Psoas muscle (tissue), 8 donors: Measurements from ENCODE around the gene COIL. TPM values are rescaled to one million over a fixed set of nuclear protein-coding genes. Genes with fewer than 3 reads are reported as not detected.

Experiments used
- ATAC-seq, 4 donors: fragments of 200-7000 bp; cut with Tn5 transposase; one replicate each; pipeline ENCODE4 v1.9.1; 2020; ENCODE audit warnings: moderate library complexity in 3 of 4, mild to moderate bottlenecking in 2 of 4
- DNase-seq, 2 donors: peaks; one replicate each; pipeline ENCODE4 v3.0.0-alpha.2; 2020
- H3K27ac ChIP-seq: fragments of 200-600 bp; one replicate; pipeline ENCODE4 v1.8.0; 2022
- H3K27me3 ChIP-seq, 3 donors: fragments of 200-600 bp in 1 of 3; one replicate each; pipeline versions ENCODE4 v1.6.1 to v1.8.0; 2013 to 2022; ENCODE audit warnings: low read length in 2 of 3, mild to moderate bottlenecking in 2 of 3, moderate library complexity in 1 of 3; ENCODE audit not compliant: insufficient read depth in 3 of 3
- H3K36me3 ChIP-seq, 2 donors: fragments of 200-600 bp in 1 of 2; one replicate each; pipeline versions ENCODE4 v1.6.1 to v1.8.0; 2013 to 2022; ENCODE audit warnings: low read depth in 1 of 2, mild to moderate bottlenecking in 1 of 2, moderate library complexity in 1 of 2; ENCODE audit not compliant: insufficient read depth in 1 of 2
- H3K4me1 ChIP-seq: fragments of 200-600 bp; one replicate; pipeline ENCODE4 v1.8.0; 2022
- H3K4me3 ChIP-seq: fragments of 200-600 bp; one replicate; pipeline ENCODE4 v1.8.0; 2022; ENCODE audit warnings: mild to moderate bottlenecking
- H3K9me3 ChIP-seq: fragments of 200-600 bp; one replicate; pipeline ENCODE4 v1.8.0; 2022
- WGBS, 3 donors: extraction: QIAGEN DNeasy Blood & Tissue Kit; methylation state at CpG; one replicate each; pipeline versions ENCODE4 v1.1.6 to v1.1.7; 2013; 5-methylcytosine and 5-hydroxymethylcytosine counted together
- intact Hi-C, 2 donors: fragments of 100-400 bp; cut with DNase I; formaldehyde crosslinking; loops; one replicate each; pipeline versions ENCODE4 v1.11.0 to v1.14.2; 2022
- long read RNA-seq, 2 donors: library from polyadenylated mRNA; unstranded; transcript quantifications; one replicate each; pipeline ENCODE4 v2.0.0, GENCODE V29; 2021
- polyA plus RNA-seq, 3 donors: library from polyadenylated mRNA; stranded (reverse); fragments of 200-250 nt; gene quantifications; one replicate each; pipeline ENCODE4 v1.2.3, GENCODE V29; 2013
- total RNA-seq, 4 donors: library from RNA; stranded (reverse); fragmentation: NEBNext Ultra II Directional in 2 of 4; extraction: Animal tissue kit (Norgen Biotek cat#: 25700) in 2 of 4; gene quantifications; one replicate each; pipeline versions ENCODE4 v1.2.1 to v1.2.4, GENCODE V29; 2021 to 2023
- TF ChIP-seq, protein P1 (sequence below): fragments of 200-600 bp; IDR thresholded peaks from one replicate; pipeline ENCODE4 v1.8.0; 2022; ENCODE audit warnings: antibody characterized with exemption
- donor health status: healthy with polysubstance abuse.
- donor health status: DM: no; HTN: no; CAD: no; lungs with moderate emphysema.
- donor health status: Bipolar disorder and iron deficiency.
- donor health status: healthy.
- donor health status: DM: yes; HTN: yes; CAD: no.
- donor health status: DM: no; HTN: no; CAD: no.
- donor health status: DM: no; HTN: no; CAD: no.
- donor health status: DM: yes; HTN: yes; CAD: no.

Gene COIL, protein sequence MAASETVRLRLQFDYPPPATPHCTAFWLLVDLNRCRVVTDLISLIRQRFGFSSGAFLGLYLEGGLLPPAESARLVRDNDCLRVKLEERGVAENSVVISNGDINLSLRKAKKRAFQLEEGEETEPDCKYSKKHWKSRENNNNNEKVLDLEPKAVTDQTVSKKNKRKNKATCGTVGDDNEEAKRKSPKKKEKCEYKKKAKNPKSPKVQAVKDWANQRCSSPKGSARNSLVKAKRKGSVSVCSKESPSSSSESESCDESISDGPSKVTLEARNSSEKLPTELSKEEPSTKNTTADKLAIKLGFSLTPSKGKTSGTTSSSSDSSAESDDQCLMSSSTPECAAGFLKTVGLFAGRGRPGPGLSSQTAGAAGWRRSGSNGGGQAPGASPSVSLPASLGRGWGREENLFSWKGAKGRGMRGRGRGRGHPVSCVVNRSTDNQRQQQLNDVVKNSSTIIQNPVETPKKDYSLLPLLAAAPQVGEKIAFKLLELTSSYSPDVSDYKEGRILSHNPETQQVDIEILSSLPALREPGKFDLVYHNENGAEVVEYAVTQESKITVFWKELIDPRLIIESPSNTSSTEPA
- 10 to 100 TPM in 2 of 4 donors, 1 to 10 TPM in 2; 7.1 to 12.3 (median 9.7) TPM for total RNA-seq
- 10 to 100 TPM in 1 of 3 donors, 1 to 10 TPM in 2; 6.6 to 11.7 (median 8.4) TPM for polyA plus RNA-seq
- long read RNA-seq, donor 1, transcript COIL-201 (7 exons, 2,650 nt), result major isoform, 10 of 17 reads
- long read RNA-seq, donor 1, partial matches to known transcripts, result 6 of 17 reads
- long read RNA-seq, donor 1, other reads (novel, unspliced or antisense), result 1 of 17 reads
- long read RNA-seq, donor 2, transcript COIL-201 (7 exons, 2,650 nt), result major isoform, 32 of 42 reads
- long read RNA-seq, donor 2, partial matches to known transcripts, result 7 of 42 reads
- long read RNA-seq, donor 2, other reads (novel, unspliced or antisense), result 3 of 42 reads

DNA sequence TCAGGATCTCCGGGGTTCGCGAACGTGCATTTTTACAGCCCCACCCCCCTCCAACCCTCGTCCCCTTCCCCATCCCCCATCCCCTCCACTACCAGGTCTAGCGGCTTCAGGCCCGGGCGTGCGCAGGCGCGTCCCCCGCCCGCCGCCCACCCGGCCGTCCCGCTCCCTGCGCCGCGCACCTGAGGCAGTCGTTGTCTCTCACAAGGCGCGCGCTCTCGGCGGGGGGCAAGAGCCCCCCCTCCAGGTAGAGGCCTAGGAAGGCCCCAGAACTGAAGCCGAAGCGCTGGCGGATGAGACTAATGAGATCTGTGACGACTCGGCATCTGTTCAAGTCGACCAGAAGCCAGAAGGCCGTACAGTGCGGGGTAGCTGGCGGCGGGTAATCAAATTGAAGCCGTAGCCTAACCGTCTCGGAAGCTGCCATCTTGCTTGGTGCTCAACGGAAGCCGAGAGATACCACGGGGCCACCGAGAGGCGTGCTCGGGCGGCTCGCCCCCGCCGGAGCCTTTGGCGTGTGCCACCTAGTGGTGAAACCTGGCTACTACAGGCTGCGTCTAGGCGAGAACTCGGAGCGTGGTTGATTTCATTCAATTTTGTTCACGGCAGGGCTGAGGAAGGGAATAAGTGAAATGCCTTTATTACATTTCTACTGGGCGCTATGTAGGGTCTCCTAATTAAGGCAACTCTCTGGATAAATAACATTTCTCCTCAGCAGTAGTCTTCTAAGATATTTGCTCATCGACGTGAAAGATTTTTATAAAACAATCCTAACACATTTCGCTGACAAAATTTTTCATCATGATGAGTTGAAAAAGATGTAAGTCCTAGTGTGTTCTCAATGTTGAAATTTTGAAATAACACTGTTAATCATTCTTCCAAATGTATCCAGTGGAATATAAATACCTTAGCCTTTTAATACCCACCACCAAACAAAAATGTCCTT lies at the start of gene COIL:
Gene COIL (minus strand): TSS at position 455 of the 943 bp plus-strand sequence. CDS start 31 bp downstream, at position 424.
- DNase-seq (peak; percentile 91 to 95), ATAC-seq (peak; percentile 98 to 99 (median 99))
- TF ChIP-seq, protein P1, sequence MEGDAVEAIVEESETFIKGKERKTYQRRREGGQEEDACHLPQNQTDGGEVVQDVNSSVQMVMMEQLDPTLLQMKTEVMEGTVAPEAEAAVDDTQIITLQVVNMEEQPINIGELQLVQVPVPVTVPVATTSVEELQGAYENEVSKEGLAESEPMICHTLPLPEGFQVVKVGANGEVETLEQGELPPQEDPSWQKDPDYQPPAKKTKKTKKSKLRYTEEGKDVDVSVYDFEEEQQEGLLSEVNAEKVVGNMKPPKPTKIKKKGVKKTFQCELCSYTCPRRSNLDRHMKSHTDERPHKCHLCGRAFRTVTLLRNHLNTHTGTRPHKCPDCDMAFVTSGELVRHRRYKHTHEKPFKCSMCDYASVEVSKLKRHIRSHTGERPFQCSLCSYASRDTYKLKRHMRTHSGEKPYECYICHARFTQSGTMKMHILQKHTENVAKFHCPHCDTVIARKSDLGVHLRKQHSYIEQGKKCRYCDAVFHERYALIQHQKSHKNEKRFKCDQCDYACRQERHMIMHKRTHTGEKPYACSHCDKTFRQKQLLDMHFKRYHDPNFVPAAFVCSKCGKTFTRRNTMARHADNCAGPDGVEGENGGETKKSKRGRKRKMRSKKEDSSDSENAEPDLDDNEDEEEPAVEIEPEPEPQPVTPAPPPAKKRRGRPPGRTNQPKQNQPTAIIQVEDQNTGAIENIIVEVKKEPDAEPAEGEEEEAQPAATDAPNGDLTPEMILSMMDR, result peak; percentile 100
- intact Hi-C loops, result no loop called here
- 4% methylated on average over 54 to 59 of the region's 59 CpGs for WGBS, 3 donors
- Histone ChIP-seq H3K27me3 (no peaks in the 10 kb centered on the region), H3K36me3 (no peaks in the 10 kb centered on the region), H3K4me1 (peaks cover 16% of the 10 kb centered on the region), H3K27ac (peak within 1 kb of the TSS; percentile 87), H3K9me3 (no peaks in the 10 kb centered on the region), H3K4me3 (peak within 1 kb of the TSS; percentile 80)

DNA sequence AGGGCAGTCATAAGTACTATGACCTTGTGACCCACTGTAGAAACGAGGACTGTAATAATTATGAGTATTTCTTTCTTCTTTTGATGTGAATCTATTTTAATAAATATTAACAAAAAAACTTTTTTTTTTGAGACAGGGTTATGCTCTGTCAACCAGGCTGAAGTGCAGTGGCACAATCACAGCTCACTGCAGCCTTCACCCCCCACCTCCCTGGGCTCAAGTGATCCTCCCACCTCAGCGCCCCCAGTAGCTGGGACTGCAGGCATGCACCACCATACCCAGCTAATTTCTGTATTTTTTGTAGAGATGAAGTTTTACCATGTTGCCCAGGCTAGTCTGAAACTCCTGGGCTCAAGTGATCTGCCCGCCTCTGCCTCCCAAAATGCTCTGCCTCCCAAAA lies 49.6 kb upstream of the COIL start:
- ATAC-seq, result no peak
- 67 to 71% (median 69%) methylated on average over 3 of the region's 3 CpGs for WGBS, 3 donors

DNA sequence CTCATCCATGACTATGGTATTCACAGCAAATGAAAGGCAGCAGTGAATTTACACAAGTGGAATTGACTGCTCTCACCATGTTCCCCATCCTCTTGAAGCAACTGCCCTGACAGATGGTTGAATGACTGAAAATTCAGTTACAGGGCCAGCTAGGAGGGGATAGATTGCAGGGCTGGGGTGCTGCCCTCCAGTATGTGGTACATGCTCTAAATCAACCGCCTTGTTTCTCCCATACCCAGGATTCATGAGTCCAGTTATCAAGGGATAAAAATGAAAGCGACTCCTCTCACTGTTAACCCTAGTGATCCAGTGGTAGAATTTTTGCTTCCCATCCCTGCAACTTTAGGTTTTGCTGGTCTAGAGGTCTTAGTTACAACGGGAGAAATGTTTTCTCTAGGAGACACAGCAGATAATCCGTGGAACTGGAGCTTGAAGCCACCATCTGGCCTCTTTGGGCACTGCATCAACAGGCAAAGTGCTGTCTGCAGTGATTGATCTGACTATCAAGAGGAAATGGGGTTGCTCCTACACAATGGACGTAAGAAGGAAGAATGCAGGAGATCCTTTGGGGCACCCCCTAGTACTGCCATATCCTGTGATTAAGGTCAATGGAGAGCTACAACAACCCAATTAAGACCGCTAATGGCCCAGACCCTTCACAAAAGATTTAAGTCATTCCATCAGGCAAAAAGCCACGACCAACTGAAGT lies 49.0 kb upstream of the COIL start:
- Histone ChIP-seq H3K4me1 (no peaks in the 10 kb centered on the region), H3K4me3 (no peak overlapping the region), H3K36me3 (peaks cover 3 to 17% of the 10 kb centered on the region in 2 donors), H3K27me3 (no peaks in the 10 kb centered on the region), H3K9me3 (no peaks in the 10 kb centered on the region), H3K27ac (no peak overlapping the region)
- ATAC-seq (peak in 3 of 4 donors; percentile 67 to 88 (median 75)), DNase-seq (peak; percentile 19 to 61)
- TF ChIP-seq, protein P1, result peak; percentile 67
- WGBS, 3 donors, result 31 to 39% (median 32%) methylated on average over 7 of the region's 7 CpGs
- intact Hi-C loops, result loop anchor here (5.0 kb wide), 2 partner anchors 32 to 42 kb away; no protein-coding TSS in a partner anchor

More for the DNA sequence above, 49.6 kb upstream of the COIL start:
- no peak for DNase-seq
- H3K27ac ChIP-seq, result no peak overlapping the region
- no peaks in the 10 kb centered on the region for H3K9me3 ChIP-seq
- TF ChIP-seq, protein P1, result no peak
- H3K27me3 ChIP-seq, result no peaks in the 10 kb centered on the region
- peaks cover 3 to 16% of the 10 kb centered on the region in 2 donors for H3K36me3 ChIP-seq
- no peak overlapping the region for H3K4me3 ChIP-seq
- intact Hi-C loops, result no loop called here
- no peaks in the 10 kb centered on the region for H3K4me1 ChIP-seq
